NCI-H2196 treated with DMSO at 0.1 percent for 48 hours (cell line): ENCODE measurements around the gene GZMH.
"Not testable (repeated sequence)": the region's sequence is repeated elsewhere in the genome, so short reads cannot be mapped to it uniquely, and the experiment has no call there.

Experiments
- DNase-seq: peaks from one replicate; lab custom pipeline; 2025; ENCODE audit not compliant: unreplicated experiment; lab: John Stamatoyannopoulos, UW

Gene GZMH

DNA sequence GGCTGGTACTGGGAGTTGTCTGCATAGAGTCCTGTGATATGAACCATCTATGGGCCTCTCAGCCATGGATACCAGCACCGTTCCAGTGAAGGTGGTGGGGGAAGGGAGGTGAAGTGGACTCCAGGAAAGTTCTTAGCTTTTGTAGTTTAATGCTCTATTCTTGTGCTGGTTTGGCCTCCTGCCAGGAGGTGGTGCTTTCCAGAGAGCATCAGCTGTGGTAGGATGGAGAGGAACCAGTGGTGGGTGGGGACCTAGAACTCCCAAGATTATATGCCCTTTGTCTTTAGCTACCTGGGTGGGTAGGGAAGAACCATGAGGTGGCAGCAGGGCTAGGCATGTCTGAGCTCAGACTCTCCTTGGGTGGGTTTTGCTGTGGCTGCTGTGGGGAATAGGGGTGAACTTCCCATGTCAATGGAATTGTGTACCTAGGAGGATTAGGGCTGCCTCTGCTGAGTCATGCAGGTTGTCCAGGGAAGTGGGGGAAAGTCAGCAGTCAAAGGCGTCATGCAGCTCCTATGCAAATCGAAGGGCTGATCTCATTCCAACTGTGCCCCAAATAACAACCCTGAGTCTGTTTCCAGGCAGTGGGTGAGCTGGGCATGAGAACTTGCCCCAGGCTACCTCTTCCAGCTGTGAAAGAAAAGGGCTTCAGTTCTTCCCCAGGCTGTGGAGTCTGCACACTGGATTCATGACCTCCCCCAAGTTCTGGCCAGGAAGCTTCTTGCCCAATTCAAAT, 14.2 kb downstream of the GZMH start:
- DNase-seq: no peak

DNA sequence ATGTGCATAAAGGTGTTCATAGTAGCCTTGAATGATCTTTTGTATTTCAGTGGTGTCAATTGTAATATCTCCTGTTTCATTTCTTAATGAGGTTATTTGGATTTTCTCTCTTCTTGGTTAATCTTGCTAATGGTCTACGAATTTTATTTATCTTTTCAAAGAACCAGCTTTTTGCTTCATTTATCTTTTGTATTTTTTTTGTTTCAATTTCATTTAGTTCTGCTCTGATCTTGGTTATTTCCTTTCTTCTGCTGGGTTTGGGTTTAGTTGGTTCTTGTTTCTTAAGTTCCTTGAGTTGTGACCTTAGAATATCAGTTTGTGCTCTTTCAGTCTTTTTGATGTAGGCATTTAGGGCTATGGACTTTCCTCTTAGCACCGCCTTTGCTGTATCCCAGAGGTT, 18.5 kb downstream of the GZMH start:
- not testable (repeated sequence) for DNase-seq

DNA sequence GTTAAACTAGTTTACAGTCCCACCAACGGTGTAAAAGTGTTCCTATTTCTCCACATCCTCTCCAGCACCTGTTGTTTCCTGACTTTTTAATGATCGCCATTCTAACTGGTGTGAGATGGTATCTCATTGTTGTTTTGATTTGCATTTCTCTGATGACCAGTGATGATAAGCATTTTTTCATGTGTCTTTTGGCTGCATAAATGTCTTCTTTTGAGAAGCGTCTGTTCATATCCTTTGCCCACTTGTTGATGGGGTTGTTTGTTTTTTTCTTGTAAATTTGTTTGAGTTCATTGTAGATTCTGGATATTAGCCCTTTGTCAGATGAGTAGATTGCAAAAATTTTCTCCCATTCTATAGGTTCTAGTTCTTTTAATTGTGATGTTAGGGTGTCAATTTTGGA, 25.1 kb downstream of the GZMH start:
- not testable (repeated sequence) for DNase-seq

DNA sequence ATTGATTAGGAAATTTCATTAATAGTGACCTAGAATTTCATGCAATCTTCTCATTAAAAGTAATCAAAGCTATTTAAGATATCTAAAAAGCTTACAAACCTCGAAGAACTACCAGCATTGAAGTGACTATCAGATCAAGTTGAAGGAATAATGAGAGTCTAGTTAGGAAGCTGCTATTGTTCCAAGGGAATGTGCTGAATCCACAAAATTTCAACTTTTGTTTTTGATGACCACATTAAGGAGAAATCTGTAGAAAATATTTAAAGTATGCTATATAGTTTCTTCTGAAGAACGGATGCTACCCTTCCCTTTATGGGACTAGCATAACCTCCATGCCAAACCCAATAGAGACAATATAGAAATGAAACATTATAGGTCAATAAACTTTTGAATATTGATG, 30.9 kb downstream of the GZMH start:
- no peak for DNase-seq

GRCh38 chr14:24576771-24577170, 32.7 kb downstream of the GZMH start:
- DNase-seq: no peak

DNA sequence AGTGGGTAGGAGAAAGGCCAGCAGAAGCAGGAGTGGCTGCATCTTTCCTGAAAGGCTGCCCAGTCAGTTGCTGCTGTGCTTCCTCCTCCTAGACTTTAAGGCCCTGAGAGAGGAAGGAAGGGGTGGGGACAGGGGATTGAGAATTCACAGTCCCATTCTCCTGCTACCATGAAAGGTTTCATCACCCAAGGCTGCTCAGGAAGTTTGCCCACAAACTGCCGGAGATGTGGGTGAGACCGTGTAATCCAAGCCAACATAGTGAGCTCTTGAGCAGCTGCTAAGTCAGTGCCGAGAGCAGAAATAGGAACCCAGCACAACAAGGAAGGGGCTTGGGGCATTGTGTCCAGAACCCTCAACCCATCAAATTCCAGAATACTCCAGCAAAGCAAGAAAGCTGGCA, 33.3 kb downstream of the GZMH start, which contains the start of gene CTSG:
CTSG (minus strand) TSS at position 69 of the 400 bp plus-strand sequence; CDS start at position 42, 27 bp downstream.
- no peak for DNase-seq

DNA sequence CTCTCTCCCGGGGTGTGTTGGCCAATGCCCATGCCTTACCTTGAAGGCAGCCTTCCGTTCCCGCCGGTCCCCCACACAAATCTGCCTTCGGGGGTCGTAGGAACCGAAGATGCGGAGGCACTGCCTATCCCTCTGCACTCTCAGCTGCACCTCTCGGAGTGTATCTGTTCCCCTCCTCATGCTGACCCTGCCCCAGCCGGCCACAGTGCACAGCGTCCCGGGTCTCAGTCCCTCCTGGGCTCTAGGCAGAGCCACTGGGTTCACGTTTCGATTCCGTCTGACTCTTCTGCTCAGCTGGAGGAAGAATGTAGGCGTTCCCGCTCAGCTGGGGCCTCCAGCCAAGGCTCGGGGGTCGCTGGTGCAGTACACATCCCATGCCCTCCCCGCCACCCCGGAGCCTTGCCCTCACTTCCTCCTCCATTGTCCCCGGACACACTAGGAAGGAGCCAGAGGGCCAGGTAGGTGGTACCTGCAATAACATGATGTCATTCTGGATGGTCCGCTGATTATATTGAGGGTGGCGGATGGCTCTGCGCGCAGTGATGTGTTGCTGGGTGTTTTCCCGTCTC, 35.2 kb downstream of the GZMH start:
- DNase-seq: no peak

DNA sequence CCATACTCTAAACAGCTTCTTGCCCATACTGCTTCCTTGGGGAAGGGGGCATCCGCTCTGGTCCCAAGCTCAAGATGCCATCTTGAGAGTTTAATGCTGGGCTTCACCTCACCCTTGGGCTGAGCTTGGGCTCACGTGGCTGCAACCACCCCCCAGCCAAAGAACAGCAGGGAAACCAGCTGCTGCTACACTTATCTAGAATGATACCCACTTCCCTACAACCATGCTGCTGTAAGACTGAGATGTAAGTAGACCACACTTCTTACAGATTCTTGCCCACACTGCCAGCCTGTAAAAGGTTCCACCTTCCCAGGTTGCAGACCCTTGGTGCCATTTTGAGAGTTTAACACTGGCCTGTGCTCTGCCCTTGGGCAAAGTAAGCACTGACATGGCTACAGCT, 43.2 kb downstream of the GZMH start:
- no peak for DNase-seq

DNA sequence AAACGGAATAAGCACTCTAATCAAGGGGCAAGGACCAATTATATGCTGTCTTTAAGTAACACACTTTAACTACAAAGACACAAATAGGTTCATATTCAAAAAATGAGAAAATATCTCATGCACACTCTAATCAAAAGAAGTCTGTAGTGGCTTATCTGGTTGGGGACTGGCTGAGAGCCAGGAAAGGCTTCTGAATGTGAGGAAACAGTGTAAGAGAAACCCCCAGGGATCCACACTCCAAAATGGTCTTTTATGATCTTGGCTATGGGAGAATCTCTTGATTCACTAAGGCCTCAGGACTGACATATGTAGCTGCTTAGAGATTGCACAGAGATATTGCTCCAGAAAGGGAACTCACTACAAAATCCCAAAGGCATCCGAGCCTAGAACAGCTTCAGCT, 43.7 kb downstream of the GZMH start:
- no peak for DNase-seq

- no peak for DNase-seq
These were observed 46.0 kb downstream of the GZMH start for GRCh38 chr14:24563505-24563904.

DNA sequence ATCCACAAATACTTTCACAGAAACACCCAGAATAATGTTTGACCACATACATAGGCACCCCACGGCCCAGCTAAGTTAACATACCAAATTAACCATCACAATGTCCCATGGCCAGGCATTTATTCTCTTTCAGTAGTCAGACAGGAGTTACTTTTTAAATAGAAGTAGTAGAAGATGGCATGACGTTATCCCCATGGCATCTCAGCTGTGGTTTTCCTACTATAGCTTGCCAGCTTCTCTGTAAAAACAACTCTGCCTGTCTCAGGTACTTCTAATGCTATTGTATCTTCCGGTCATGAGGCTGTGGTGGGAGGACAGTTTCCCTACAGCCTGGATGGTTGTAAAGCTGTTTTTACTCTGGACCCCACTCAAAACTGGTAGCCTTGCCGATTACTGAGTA, 52.7 kb downstream of the GZMH start:
- DNase-seq: no peak
